OCI-LY7 (cell line): ENCODE data around the gene SLCO2B1.

Experiments
- CTCF ChIP-seq: fragments of 200-600 bp; sonication (generic); conservative IDR thresholded peaks from 2 replicates; pipeline ENCODE4 v1.5.1; 2014; ENCODE audit warnings: mild to moderate bottlenecking, antibody characterized with exemption, low read length, moderate library complexity, mixed read lengths
- EZH2phosphoT487 ChIP-seq: fragments of 200-600 bp; sonication (generic); IDR thresholded peaks from 2 replicates; pipeline ENCODE4 v1.6.1; 2018; ENCODE audit warnings: low read depth, borderline replicate concordance, mild to moderate bottlenecking, mixed run types, antibody characterized with exemption, low read length, moderate library complexity, mixed read lengths

- TF ChIP-seq CTCF (no peak), EZH2phosphoT487 (no peak)
Observed at GRCh38 chr11:75236062-75236461, 85.2 kb downstream of the SLCO2B1 start.
